Bronchial epithelial cell (primary cell): Measurements from ENCODE around the gene AUTS2. TPM values are rescaled to one million over a fixed set of nuclear protein-coding genes. Genes with fewer than 3 reads are reported as not detected.
A peak's percentile ranks its signal among the peaks of the same experiment; 100 is the strongest.

ENCODE experiments used
- DNase-seq: peaks from one replicate; pipeline ENCODE4 v3.0.0-alpha.2; 2010; ENCODE audit warnings: low read depth
- FAIRE-seq: peaks from 2 replicates; lab custom pipeline; 2011; peaks lifted over from hg19 to GRCh38; lab: Jason Lieb, UNC
- H3K27me3 ChIP-seq: 2 replicates; pipeline ENCODE4 v1.5.1; 2011; ENCODE audit warnings: low read length; ENCODE audit not compliant: control insufficient read depth, insufficient read depth
- H3K36me3 ChIP-seq: 2 replicates; pipeline ENCODE4 v1.5.1; 2011; ENCODE audit warnings: low read length; ENCODE audit not compliant: control insufficient read depth, insufficient read depth
- H3K4me3 ChIP-seq: 2 replicates; pipeline ENCODE4 v1.5.1; 2011; ENCODE audit warnings: mild to moderate bottlenecking, low read depth, low read length, control low read depth
- CTCF ChIP-seq: IDR thresholded peaks from 2 replicates; pipeline ENCODE4 v1.5.1; 2011; ENCODE audit warnings: mild to moderate bottlenecking, moderate library complexity, low read length, control low read depth, inconsistent platforms; ENCODE audit not compliant: insufficient read depth, severe bottlenecking
- total RNA-seq: library from RNA; depleted of rRNA; stranded (reverse); fragments of >200 nt; gene quantifications from 2 replicates; pipeline ENCODE4 v1.2.1, GENCODE V29; 2014

The AUTS2 gene
- total RNA-seq, 1 donor from 2014 or later = 9.5 TPM

GRCh38 chr7:69939317-69939716 is 341.0 kb downstream of the AUTS2 start:
- DNase-seq (no peak), FAIRE-seq (no peak)
- Histone ChIP-seq H3K4me3 (no peak overlapping the region), H3K27me3 (no peaks in the 10 kb centered on the region), H3K36me3 (no peaks in the 10 kb centered on the region)
- no peak for TF ChIP-seq CTCF

GRCh38 chr7:69941077-69941651 is 342.9 kb downstream of the AUTS2 start:
- H3K4me3 ChIP-seq = no peak overlapping the region
- H3K36me3 ChIP-seq = no peaks in the 10 kb centered on the region
- DNase-seq = no peak
- no peaks in the 10 kb centered on the region for H3K27me3 ChIP-seq
- no peak for FAIRE-seq
- TF ChIP-seq CTCF = no peak

- no peak for TF ChIP-seq CTCF
- DNase-seq = no peak
- no peaks in the 10 kb centered on the region for H3K36me3 ChIP-seq
- no peak overlapping the region for H3K4me3 ChIP-seq
- no peaks in the 10 kb centered on the region for H3K27me3 ChIP-seq
- no peak for FAIRE-seq
Measured at GRCh38 chr7:69942573-69942972, 344.3 kb downstream of the AUTS2 start.

- DNase-seq = no peak
- peak; percentile 36 for FAIRE-seq
- Histone ChIP-seq H3K36me3 (no peaks in the 10 kb centered on the region), H3K4me3 (no peak overlapping the region), H3K27me3 (no peaks in the 10 kb centered on the region)
- no peak for TF ChIP-seq CTCF
Measured at GRCh38 chr7:69946901-69947300, 348.6 kb downstream of the AUTS2 start.

- no peaks in the 10 kb centered on the region for H3K36me3 ChIP-seq
- H3K4me3 ChIP-seq = no peak overlapping the region
- H3K27me3 ChIP-seq = no peaks in the 10 kb centered on the region
- FAIRE-seq = no peak
- no peak for DNase-seq
- no peak for TF ChIP-seq CTCF
Measured at GRCh38 chr7:69947998-69948397, 349.7 kb downstream of the AUTS2 start.

GRCh38 chr7:69949122-69949521 is 350.8 kb downstream of the AUTS2 start:
- Histone ChIP-seq H3K27me3 (no peaks in the 10 kb centered on the region), H3K36me3 (no peaks in the 10 kb centered on the region), H3K4me3 (no peak overlapping the region)
- DNase-seq (no peak), FAIRE-seq (no peak)
- no peak for TF ChIP-seq CTCF
